HCT116 (cell line): Measurements from ENCODE around the gene KIF26A. TPM values are rescaled to one million over a fixed set of nuclear protein-coding genes. Genes with fewer than 3 reads are reported as not detected.

Experiments used
- ATAC-seq: fragments of 200-7000 bp; cut with Tn5 transposase; 2 replicates; pipeline ENCODE4 v1.9.1; 2020; ENCODE audit warnings: mild to moderate bottlenecking, moderate library complexity
- BruUV-seq: library from RNA; stranded (reverse); fragments of 400-500 nt; replicated peaks from 2 replicates; lab custom pipeline; 2021; lab: Mats Ljungman, UMichigan
- CTCF ChIA-PET: fragments of 300-600 bp; sonication (Branson Sonifier 250); formaldehyde crosslinking; loops from one replicate; lab custom pipeline; 2021; ENCODE audit warnings: antibody characterized with exemption; lab: Charles Lee
- POLR2A ChIA-PET: fragments of 300-600, 350-600 bp; sonication (Branson Sonifier 250); formaldehyde crosslinking; loops from one replicate; lab custom pipeline; 2021; ENCODE audit warnings: antibody characterized with exemption; lab: Charles Lee
- RAD21 ChIA-PET, 2 experiments: fragments of 300-600 bp; sonication (Branson Sonifier 250); formaldehyde crosslinking; loops; one replicate each; lab custom pipeline; 2023; ENCODE audit warnings: low total read pairs in 2 of 2; ENCODE audit not compliant: uncharacterized antibody in 2 of 2, unreplicated experiment in 2 of 2, low non-redundant PET in 1 of 2; lab: Charles Lee
- DNase-seq: peaks from one replicate; pipeline ENCODE4 v3.0.0-alpha.2; 2010; ENCODE audit warnings: low read depth, low spot score
- H2AFZ ChIP-seq: fragments of 200-600 bp; shearing (Covaris generic), sonication (generic); 2 replicates; pipeline ENCODE4 v1.6.1; 2017; ENCODE audit warnings: low read depth, mixed run types, mixed read lengths, antibody characterized with exemption, low read length; ENCODE audit not compliant: poor library complexity, severe bottlenecking
- H3K27ac ChIP-seq: 2 replicates; pipeline ENCODE4 v1.5.1; 2012; ENCODE audit warnings: low read depth, low read length
- H3K27me3 ChIP-seq: fragments of 200-600 bp; sonication (generic); 2 replicates; pipeline ENCODE4 v1.6.1; 2016; ENCODE audit warnings: mixed run types, low read length, mixed read lengths; ENCODE audit not compliant: insufficient read depth
- H3K36me3 ChIP-seq, 2 experiments: fragments of 200-500 bp in 1 of 2; fragments of 200-600 bp in 1 of 2; sonication (Bioruptor generic) in 1 of 2; sonication (generic) in 1 of 2; 2 replicates each; pipeline versions ENCODE4 v1.5.1 to v1.6.1; 2014 to 2016; ENCODE audit warnings: low read length in 2 of 2, inconsistent platforms in 1 of 2, mixed read lengths in 1 of 2, mixed run types in 1 of 2; ENCODE audit not compliant: insufficient read depth in 2 of 2, control insufficient read depth in 1 of 2
- H3K4me1 ChIP-seq, 2 experiments: fragments of 200-600 bp in 1 of 2; sonication (generic) in 1 of 2; 2 replicates each; pipeline versions ENCODE4 v1.5.1 to v1.6.1; 2012 to 2017; ENCODE audit warnings: low read length in 2 of 2, inconsistent platforms in 1 of 2, mild to moderate bottlenecking in 1 of 2, mixed read lengths in 1 of 2, mixed run types in 1 of 2, moderate library complexity in 1 of 2; ENCODE audit not compliant: insufficient read depth in 2 of 2, control insufficient read depth in 1 of 2
- H3K4me2 ChIP-seq: fragments of 200-600 bp; sonication (generic); 2 replicates; pipeline ENCODE4 v1.6.1; 2017; ENCODE audit warnings: mixed run types, low read length, mixed read lengths
- H3K4me3 ChIP-seq, 2 experiments: fragments of 200-600 bp in 1 of 2; sonication (generic) in 1 of 2; replicated peaks in 1 of 2; 2 replicates each; pipeline ENCODE4 v1.5.1; 2011 to 2016; ENCODE audit warnings: low read length in 2 of 2, control low read depth in 1 of 2, low read depth in 1 of 2, mild to moderate bottlenecking in 1 of 2, mixed read lengths in 1 of 2, mixed run types in 1 of 2
- H3K79me2 ChIP-seq: fragments of 200-600 bp; sonication (generic); 2 replicates; pipeline ENCODE4 v1.6.1; 2017; ENCODE audit warnings: mild to moderate bottlenecking, mixed run types, low read length, moderate library complexity, mixed read lengths; ENCODE audit not compliant: insufficient read depth
- H3K9ac ChIP-seq: fragments of 200-600 bp; sonication (generic); 2 replicates; pipeline ENCODE4 v1.6.1; 2016; ENCODE audit warnings: low read length, mixed read lengths
- H3K9me2 ChIP-seq: fragments of 200-600 bp; sonication (generic), shearing (Covaris generic); 2 replicates; pipeline ENCODE4 v1.6.1; 2017; ENCODE audit warnings: mixed run types, mild to moderate bottlenecking, moderate library complexity; ENCODE audit not compliant: insufficient read depth
- H3K9me3 ChIP-seq, 2 experiments: fragments of 200-500 bp in 1 of 2; fragments of 200-600 bp in 1 of 2; sonication (Bioruptor generic) in 1 of 2; sonication (generic) in 1 of 2; 2 replicates each; pipeline ENCODE4 v1.6.1; 2014 to 2017; ENCODE audit warnings: low read length in 2 of 2, mixed read lengths in 2 of 2, inconsistent platforms in 1 of 2, low read depth in 1 of 2, mild to moderate bottlenecking in 1 of 2, mixed run types in 1 of 2, moderate library complexity in 1 of 2; ENCODE audit not compliant: control insufficient read depth in 1 of 2, insufficient read depth in 1 of 2
- H4K20me1 ChIP-seq: fragments of 200-600 bp; sonication (generic), shearing (Covaris generic); 2 replicates; pipeline ENCODE4 v1.6.1; 2017; ENCODE audit warnings: mixed run types, mild to moderate bottlenecking, moderate library complexity; ENCODE audit not compliant: insufficient read depth
- ATF3 ChIP-seq: IDR thresholded peaks from 2 replicates; pipeline ENCODE4 v1.6.1; 2012
- CEBPB ChIP-seq: IDR thresholded peaks from 2 replicates; pipeline ENCODE4 v1.6.1; 2012; ENCODE audit warnings: low read depth
- CTCF ChIP-seq, 3 experiments: fragments of 200-600 bp in 1 of 3; sonication (generic) in 1 of 3; IDR thresholded peaks in 2 of 3; conservative IDR thresholded peaks in 1 of 3; 2 replicates each; pipeline ENCODE4 v1.5.1; 2012 to 2017; ENCODE audit warnings: low read depth in 2 of 3, low read length in 2 of 3, antibody characterized with exemption in 1 of 3, borderline replicate concordance in 1 of 3, control low read depth in 1 of 3, mild to moderate bottlenecking in 1 of 3, mixed read lengths in 1 of 3, mixed run types in 1 of 3, moderate library complexity in 1 of 3; ENCODE audit not compliant: insufficient read depth in 1 of 3
- EGR1 ChIP-seq: IDR thresholded peaks from 2 replicates; pipeline ENCODE4 v1.6.1; 2012; ENCODE audit warnings: low read depth
- EZH2phosphoT487 ChIP-seq: fragments of 200-600 bp; IDR thresholded peaks from 2 replicates; pipeline ENCODE4 v1.6.1; 2018; ENCODE audit warnings: antibody characterized with exemption, borderline replicate concordance
- FOSL1 ChIP-seq: IDR thresholded peaks from 2 replicates; pipeline ENCODE4 v1.6.1; 2012; ENCODE audit warnings: low read depth
- JUND ChIP-seq: IDR thresholded peaks from 2 replicates; pipeline ENCODE4 v1.6.1; 2012
- MAX ChIP-seq: IDR thresholded peaks from 2 replicates; pipeline ENCODE4 v1.6.1; 2012
- POLR2A ChIP-seq: IDR thresholded peaks from 2 replicates; pipeline ENCODE4 v1.7.0; 2011; ENCODE audit warnings: borderline replicate concordance; ENCODE audit not compliant: insufficient read depth, insufficient read length; ENCODE audit errors: extremely low read depth
- POLR2AphosphoS5 ChIP-seq: IDR thresholded peaks from 2 replicates; pipeline ENCODE4 v1.6.1; 2011; ENCODE audit warnings: mild to moderate bottlenecking, low read depth, low read length, moderate library complexity
- RAD21 ChIP-seq: IDR thresholded peaks from 2 replicates; pipeline ENCODE4 v1.6.1; 2012; ENCODE audit warnings: low read depth, mild to moderate bottlenecking
- SIN3A ChIP-seq: IDR thresholded peaks from 2 replicates; pipeline ENCODE4 v1.6.1; 2012; ENCODE audit warnings: low read depth
- SP1 ChIP-seq: IDR thresholded peaks from 2 replicates; pipeline ENCODE4 v1.6.1; 2012; ENCODE audit warnings: low read depth
- SRF ChIP-seq: IDR thresholded peaks from 2 replicates; pipeline ENCODE4 v1.6.1; 2012; ENCODE audit warnings: low read depth
- TCF7L2 ChIP-seq: IDR thresholded peaks from 2 replicates; pipeline ENCODE4 v1.7.0; 2011; ENCODE audit warnings: borderline replicate concordance, inconsistent platforms; ENCODE audit not compliant: insufficient read depth, insufficient read length; ENCODE audit errors: extremely low read depth
- YY1 ChIP-seq: IDR thresholded peaks from 2 replicates; pipeline ENCODE4 v1.6.1; 2011; ENCODE audit warnings: low read length, low read depth, moderate library complexity, mild to moderate bottlenecking; ENCODE audit not compliant: insufficient replicate concordance; ENCODE audit errors: extremely low read depth
- ZBTB33 ChIP-seq: IDR thresholded peaks from 2 replicates; pipeline ENCODE4 v1.6.1; 2011; ENCODE audit warnings: mild to moderate bottlenecking, low read length, moderate library complexity; ENCODE audit not compliant: insufficient replicate concordance; ENCODE audit errors: extremely low read depth
- intact Hi-C: fragments of 100-400 bp; cut with micrococcal nuclease; formaldehyde crosslinking; loops from 2 replicates; pipeline ENCODE4 v1.10.0; 2022
- total RNA-seq: library from RNA; stranded (reverse); gene quantifications from one replicate; pipeline ENCODE4 v1.2.1, GENCODE V29; 2021; ENCODE audit not compliant: unreplicated experiment

Gene KIF26A
- total RNA-seq, 1 experiment from 2014 or later = 10.2 TPM

GRCh38 chr14:104181761-104182530 lies 43.6 kb downstream of the KIF26A start (continued):
- no peak for TF ChIP-seq CTCF (IDR thresholded peaks at IDR 0.05 in 2 of 3, conservative IDR thresholded peaks at IDR 0.05 in 1 of 3; ENCODE audit: borderline replicate concordance in 1 of 3, insufficient read depth in 1 of 3, low read depth in 2 of 3, low read length in 2 of 3)

GRCh38 chr14:104182857-104183425 lies 44.6 kb downstream of the KIF26A start:
- no peak overlapping the region for H3K9ac ChIP-seq
- H3K27me3 ChIP-seq = no peaks in the 10 kb centered on the region
- H4K20me1 ChIP-seq = no peaks in the 10 kb centered on the region
- H3K9me2 ChIP-seq = no peaks in the 10 kb centered on the region
- no peak overlapping the region for H3K4me2 ChIP-seq
- BruUV-seq = no TSS peak
- H3K4me1 ChIP-seq = peaks cover 5 to 13% of the 10 kb centered on the region in 2 experiments; a peak in 3 of 4 replicates
- ChIA-PET POLR2A (no interaction called here), RAD21 (no interaction called here), CTCF (no interaction called here)
- DNase-seq (no peak), ATAC-seq (no peak)
- intact Hi-C loops = no loop called here
- no peaks in the 10 kb centered on the region for H3K36me3 ChIP-seq
- no peak overlapping the region for H2AFZ ChIP-seq
- H3K27ac ChIP-seq = no peak overlapping the region
- no peak overlapping the region for H3K4me3 ChIP-seq
- H3K9me3 ChIP-seq = no peaks in the 10 kb centered on the region
- TF ChIP-seq CEBPB = no peak
- no peak for TF ChIP-seq SRF
- TF ChIP-seq JUND = no peak
- no peak for TF ChIP-seq ATF3
- no peak for TF ChIP-seq POLR2AphosphoS5
- TF ChIP-seq ZBTB33 = no peak
- TF ChIP-seq TCF7L2 = no peak
- no peak for TF ChIP-seq RAD21
- no peak for TF ChIP-seq POLR2A
- no peak for TF ChIP-seq SIN3A
- TF ChIP-seq SP1 = no peak
- TF ChIP-seq EGR1 = no peak
- TF ChIP-seq FOSL1 = no peak
- TF ChIP-seq EZH2phosphoT487 = no peak
- TF ChIP-seq MAX = no peak
- no peak for TF ChIP-seq YY1
- H3K79me2 ChIP-seq = no peaks in the 10 kb centered on the region
